Duodenal mucosa (tissue), 2 donors: ENCODE data around the gene MARCO.
"Not testable (repeated sequence)": the region's sequence is repeated elsewhere in the genome, so short reads cannot be mapped to it uniquely, and the experiment has no call there.

Experiments used
- H3K27ac ChIP-seq: one replicate; pipeline ENCODE4 v1.7.0; 2013; ENCODE audit warnings: low read depth, low read length
- H3K27me3 ChIP-seq, 2 donors: one replicate each; pipeline ENCODE4 v1.7.0; 2013; ENCODE audit warnings: low read length in 2 of 2, control low read depth in 1 of 2; ENCODE audit not compliant: insufficient read depth in 2 of 2, control insufficient read depth in 1 of 2
- H3K36me3 ChIP-seq, 2 donors: one replicate each; pipeline ENCODE4 v1.7.0; 2013; ENCODE audit warnings: low read length in 2 of 2, control low read depth in 1 of 2; ENCODE audit not compliant: insufficient read depth in 2 of 2, control insufficient read depth in 1 of 2
- H3K4me1 ChIP-seq, 2 donors: one replicate each; pipeline ENCODE4 v1.7.0; 2013; ENCODE audit warnings: low read length in 2 of 2, control low read depth in 1 of 2; ENCODE audit not compliant: insufficient read depth in 2 of 2, control insufficient read depth in 1 of 2
- H3K4me3 ChIP-seq, 2 donors: one replicate each; pipeline ENCODE4 v1.7.0; 2013; ENCODE audit warnings: low read length in 2 of 2, low read depth in 1 of 2
- H3K9ac ChIP-seq, 2 donors: one replicate each; pipeline ENCODE4 v1.7.0; 2013; ENCODE audit warnings: low read length in 2 of 2, low read depth in 1 of 2
- H3K9me3 ChIP-seq, 2 donors: one replicate each; pipeline ENCODE4 v1.7.0; 2013; ENCODE audit warnings: low read length in 2 of 2, control low read depth in 1 of 2; ENCODE audit not compliant: control insufficient read depth in 1 of 2

Gene MARCO

GRCh38 chr2:119026890-119027289, 84.9 kb downstream of the MARCO start:
- H3K27ac ChIP-seq = no peak overlapping the region
- no peaks in the 10 kb centered on the region for H3K9me3 ChIP-seq
- no peak overlapping the region for H3K4me3 ChIP-seq
- H3K4me1 ChIP-seq = no peaks in the 10 kb centered on the region
- H3K27me3 ChIP-seq = peaks cover 0 to 3% of the 10 kb centered on the region in 2 donors
- H3K36me3 ChIP-seq = no peaks in the 10 kb centered on the region
- H3K9ac ChIP-seq = no peak overlapping the region

GRCh38 chr2:119028327-119029174, 86.6 kb downstream of the MARCO start:
- no peak overlapping the region for H3K4me3 ChIP-seq
- H3K27ac ChIP-seq = no peak overlapping the region
- no peaks in the 10 kb centered on the region for H3K9me3 ChIP-seq
- no peaks in the 10 kb centered on the region for H3K36me3 ChIP-seq
- H3K4me1 ChIP-seq = no peaks in the 10 kb centered on the region
- H3K27me3 ChIP-seq = peaks cover 0 to 3% of the 10 kb centered on the region in 2 donors
- H3K9ac ChIP-seq = no peak overlapping the region

DNA sequence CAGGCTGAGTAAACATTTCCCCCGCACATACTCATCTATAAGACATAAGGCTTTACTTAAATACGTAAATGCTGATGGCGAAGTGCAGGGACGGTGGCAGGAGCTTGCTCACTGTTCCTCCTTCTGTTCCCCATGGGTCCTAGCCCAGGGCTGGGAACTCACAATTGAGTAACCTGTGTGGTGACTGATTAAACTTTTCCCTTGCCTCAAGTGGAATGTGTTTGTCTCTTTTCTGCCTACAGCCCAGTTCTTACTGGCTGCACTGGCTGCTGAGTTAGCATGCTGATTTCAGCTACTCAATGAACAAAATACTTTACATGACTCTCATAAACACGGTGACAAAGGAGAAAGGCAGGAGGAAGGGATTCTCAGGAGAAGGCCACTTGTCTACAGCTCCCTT, 87.3 kb downstream of the MARCO start:
- Histone ChIP-seq H3K4me3 (no peak overlapping the region), H3K36me3 (no peaks in the 10 kb centered on the region), H3K27me3 (peaks cover 0 to 3% of the 10 kb centered on the region in 2 donors), H3K4me1 (no peaks in the 10 kb centered on the region), H3K9me3 (no peaks in the 10 kb centered on the region), H3K9ac (no peak overlapping the region), H3K27ac (no peak overlapping the region)

DNA sequence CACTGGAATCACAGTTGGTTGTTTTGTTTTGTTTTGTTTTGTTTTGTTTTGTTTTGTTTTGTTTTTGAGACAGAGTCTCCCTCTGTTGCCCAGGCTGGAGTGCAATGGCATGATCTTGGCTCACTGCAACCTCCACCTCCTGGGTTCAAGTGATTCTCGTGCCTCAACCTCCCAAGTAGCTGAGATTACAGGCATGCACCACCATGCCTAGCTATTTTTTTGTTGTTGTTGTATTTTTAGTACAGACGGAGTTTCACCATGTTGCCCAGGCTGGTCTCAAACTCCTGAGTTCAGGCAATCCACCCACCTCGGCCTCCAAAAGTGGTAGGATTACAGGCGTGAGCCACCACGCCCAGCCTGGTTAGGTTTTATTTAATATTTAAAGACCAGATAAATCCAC, 95.9 kb downstream of the MARCO start:
- H3K4me1 ChIP-seq, H3K9ac ChIP-seq, H3K4me3 ChIP-seq, H3K27me3 ChIP-seq, H3K9me3 ChIP-seq, H3K27ac ChIP-seq, H3K36me3 ChIP-seq: not testable (repeated sequence)

GRCh38 chr2:119040730-119041129, 98.7 kb downstream of the MARCO start:
- peaks cover 0 to 5% of the 10 kb centered on the region in 2 donors for H3K27me3 ChIP-seq
- H3K9me3 ChIP-seq = no peaks in the 10 kb centered on the region
- no peaks in the 10 kb centered on the region for H3K36me3 ChIP-seq
- H3K4me1 ChIP-seq = no peaks in the 10 kb centered on the region
- H3K9ac ChIP-seq = no peak overlapping the region
- no peak overlapping the region for H3K4me3 ChIP-seq
- H3K27ac ChIP-seq = no peak overlapping the region
